ENCODE results near the gene TJAP1.

TJAP1 gene

DNA sequence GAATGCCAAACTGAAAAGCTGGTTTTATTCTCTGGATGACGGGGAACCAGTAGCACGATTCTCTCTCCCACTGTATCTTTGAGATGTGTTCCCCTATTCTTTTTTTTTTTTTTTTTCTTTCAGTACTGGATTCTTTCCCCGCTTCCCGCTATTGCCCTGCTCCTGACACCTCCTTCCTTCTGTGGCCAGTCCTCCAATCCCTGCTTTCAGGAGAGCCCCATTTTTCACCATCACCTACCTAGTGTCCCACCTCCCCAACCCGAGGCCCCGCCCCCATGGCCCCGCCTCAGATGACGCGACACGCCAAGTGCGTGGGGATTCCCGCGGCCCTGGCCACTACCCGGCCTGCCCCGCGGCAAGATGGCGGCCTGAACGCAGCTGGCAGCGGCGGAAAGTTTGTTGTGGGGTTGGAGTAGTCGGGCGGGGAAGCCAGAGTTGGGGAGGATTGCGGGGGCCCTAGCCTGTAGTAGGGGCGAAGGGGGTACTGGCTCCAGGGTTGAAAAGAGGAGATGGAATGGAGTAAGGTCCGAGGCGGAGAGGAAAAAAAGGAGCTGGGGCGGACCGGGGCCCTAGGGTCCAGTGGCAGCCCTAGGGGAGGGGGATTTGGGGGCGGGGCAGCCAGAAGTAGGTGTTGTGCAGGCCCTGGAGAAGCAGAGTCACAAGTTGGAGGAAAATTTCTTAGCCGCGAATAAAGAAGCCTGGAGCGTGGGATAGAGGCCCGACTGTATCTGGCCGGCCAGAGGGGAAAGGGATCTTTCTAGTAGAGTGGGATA, at the start of gene TJAP1:
Gene TJAP1 (plus strand): TSS at position 336 of the 773 bp plus-strand sequence. CDS start 21,432 bp downstream, outside the sequence.
- DNase-seq: peak; percentile 99

GRCh38 chr6:43428112-43428570, 49.2 kb upstream of the TJAP1 start:
- DNase-seq: no peak

DNA sequence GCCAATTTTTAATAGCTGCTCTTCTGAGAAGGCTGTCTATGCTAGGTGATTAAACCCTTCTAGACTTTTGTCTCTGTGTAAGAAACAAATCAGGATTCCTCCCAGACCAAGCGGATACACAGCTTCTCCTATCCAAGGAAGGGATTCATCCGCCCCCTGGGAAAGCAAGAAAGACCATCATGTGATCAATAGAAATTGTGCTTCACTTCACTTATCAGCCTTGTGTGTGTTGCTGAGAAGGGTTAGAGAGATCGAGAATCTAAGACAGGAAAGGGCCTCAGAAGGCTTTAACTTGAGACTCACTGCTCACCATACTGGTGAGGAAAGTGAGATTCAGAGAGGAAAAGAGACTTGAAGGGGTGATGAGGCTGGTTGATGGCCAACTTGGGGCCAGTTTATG, 48.5 kb upstream of the TJAP1 start:
- no peak for DNase-seq

DNA sequence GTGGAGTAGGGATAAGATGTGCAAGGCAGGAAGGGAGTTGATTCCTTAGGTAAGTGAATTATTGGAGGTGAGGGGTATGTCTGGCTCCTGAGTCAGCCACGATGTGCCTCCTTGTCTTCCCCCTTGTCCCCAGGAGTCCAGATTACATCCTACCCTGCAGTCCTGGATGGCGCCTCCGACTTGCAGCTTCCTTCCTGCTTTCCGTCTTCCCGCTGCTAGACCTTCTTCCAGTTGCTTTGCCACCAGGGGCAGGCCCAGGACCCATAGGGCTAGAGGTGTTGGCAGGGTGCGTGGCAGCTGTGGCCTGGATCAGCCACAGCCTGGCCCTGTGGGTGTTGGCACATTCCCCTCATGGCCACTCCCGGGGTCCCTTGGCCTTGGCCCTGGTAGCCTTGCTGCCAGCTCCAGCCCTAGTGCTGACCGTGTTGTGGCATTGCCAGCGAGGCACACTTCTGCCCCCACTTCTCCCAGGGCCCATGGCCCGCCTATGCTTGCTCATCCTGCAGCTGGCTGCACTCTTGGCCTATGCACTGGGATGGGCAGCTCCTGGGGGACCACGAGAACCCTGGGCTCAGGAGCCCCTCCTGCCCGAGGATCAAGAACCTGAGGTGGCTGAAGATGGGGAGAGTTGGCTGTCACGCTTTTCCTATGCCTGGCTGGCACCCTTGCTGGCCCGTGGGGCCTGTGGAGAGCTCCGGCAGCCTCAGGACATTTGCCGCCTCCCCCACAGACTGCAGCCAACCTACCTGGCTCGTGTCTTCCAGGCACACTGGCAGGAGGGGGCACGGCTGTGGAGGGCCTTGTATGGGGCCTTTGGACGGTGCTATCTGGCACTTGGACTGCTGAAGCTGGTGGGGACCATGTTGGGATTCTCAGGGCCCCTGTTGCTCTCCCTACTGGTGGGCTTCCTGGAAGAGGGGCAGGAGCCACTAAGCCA, 45.1 kb upstream of the TJAP1 start:
- no peak for DNase-seq

GRCh38 chr6:43433148-43433547, 44.2 kb upstream of the TJAP1 start:
- DNase-seq: no peak

DNA sequence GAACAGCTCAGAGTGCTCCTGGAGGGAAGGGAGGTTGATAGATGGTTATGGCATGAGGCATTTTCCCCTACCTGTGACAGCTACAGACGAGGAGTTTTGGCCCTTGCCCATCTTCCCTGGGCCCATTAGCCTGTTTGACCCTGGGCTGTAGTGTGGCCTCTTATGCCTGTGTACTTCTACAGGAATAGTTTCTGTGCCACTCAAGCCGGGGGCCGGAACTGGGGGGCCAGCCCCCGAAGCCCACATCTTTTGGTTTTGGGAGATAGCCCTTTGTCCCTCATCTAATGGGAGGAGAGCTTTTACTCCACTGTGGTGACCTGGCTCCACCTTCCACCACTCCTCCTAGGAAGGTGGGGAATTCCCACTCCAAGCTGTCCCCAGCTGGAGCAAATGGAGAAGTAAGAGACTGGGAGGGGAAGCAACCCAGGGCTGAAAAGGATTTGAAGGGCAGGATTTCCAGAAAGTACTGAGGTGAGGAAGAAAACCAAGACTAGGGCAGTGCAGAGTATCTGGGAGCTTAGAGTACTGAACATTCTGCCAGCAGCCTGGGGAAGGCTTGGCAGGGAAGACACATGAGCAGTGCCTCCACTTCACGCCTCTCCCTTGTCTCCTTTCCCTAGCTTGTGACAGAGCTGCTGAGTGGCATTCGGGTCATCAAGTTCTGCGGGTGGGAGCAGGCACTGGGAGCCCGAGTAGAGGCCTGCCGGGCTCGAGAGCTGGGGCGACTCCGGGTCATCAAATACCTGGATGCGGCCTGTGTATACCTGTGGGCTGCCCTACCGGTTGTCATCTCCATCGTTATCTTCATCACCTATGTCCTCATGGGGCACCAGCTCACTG, 43.1 kb upstream of the TJAP1 start:
- DNase-seq: no peak

DNA sequence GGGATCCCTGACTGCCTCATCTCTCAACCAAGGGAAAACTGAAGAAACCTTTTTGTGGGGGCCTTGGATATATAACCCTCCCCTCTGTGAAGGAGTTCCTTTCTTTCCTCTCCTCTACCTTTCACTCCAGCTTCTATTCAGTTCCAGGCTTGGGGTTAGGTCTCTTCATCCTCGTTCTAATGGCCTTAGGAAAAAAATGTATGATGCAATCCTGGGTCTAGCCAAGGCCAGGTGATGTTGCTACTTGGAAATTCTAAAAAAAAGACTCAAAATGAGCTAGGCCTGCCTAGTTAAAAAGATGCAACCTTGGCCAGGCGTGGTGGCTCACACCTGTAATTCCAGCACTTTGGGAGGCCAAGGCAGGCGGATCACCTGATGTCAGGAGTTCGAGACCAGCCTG, 42.4 kb upstream of the TJAP1 start:
- DNase-seq: no peak

GRCh38 chr6:43435682-43436437, 41.5 kb upstream of the TJAP1 start:
- DNase-seq: no peak

DNA sequence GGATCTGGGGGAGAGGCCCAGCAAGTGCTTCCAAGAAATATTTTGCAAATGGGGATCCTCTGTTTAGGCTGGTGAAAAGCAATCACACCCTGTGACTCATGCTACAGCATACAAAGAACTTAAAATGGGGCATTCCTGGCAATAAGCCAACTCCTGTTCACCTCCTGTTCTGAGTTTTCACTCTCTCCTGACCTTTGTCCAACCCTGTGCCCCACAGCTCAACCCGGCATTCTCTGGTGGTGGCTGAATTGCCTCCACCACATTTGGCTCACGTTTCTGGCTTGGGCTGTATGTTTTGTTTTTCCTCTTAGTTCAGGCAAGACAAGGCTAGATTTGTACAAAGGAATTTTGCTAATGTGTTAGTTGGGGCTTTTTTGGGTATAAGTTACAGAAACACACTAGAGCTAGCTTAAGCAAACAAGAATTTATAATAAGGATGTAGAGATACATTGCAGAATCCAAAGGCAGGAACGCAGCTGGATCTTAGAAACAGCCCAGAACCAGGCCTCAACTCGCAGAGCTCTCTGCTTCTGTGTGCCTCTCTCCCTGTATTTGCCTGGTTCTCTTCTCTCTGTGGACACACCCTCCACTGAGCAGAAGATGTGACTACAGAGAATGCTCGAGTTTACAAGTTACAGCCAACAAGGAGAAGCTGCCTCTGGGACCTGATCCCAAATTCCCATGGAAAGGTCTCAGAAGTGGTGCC, 40.6 kb upstream of the TJAP1 start:
- DNase-seq: no peak

GRCh38 chr6:43437700-43438099, 39.7 kb upstream of the TJAP1 start:
- DNase-seq: no peak

- DNase-seq: no peak
Measured at GRCh38 chr6:43442935-43443334, 34.4 kb upstream of the TJAP1 start.

- no peak for DNase-seq
Measured at GRCh38 chr6:43444036-43444435, 33.3 kb upstream of the TJAP1 start.

DNA sequence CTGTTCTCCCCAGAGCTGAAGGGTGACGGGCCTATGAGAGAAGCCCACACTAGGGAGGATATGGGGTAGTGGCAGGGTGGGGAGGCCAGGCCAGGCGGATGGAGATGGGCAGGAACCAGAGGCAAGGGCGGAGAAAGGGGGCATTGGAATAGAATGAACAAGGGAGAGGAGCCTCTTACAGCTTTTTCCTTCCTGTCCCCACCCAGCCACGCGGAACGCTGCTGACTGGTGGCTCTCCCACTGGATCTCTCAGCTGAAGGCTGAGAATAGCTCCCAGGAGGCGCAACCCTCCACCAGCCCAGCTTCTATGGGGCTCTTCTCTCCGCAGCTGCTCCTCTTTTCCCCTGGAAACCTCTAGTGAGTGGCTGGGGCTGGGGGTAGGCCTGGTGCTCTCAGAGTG, 32.8 kb upstream of the TJAP1 start:
- no peak for DNase-seq

GRCh38 chr6:43445576-43445975, 31.8 kb upstream of the TJAP1 start:
- no peak for DNase-seq

DNA sequence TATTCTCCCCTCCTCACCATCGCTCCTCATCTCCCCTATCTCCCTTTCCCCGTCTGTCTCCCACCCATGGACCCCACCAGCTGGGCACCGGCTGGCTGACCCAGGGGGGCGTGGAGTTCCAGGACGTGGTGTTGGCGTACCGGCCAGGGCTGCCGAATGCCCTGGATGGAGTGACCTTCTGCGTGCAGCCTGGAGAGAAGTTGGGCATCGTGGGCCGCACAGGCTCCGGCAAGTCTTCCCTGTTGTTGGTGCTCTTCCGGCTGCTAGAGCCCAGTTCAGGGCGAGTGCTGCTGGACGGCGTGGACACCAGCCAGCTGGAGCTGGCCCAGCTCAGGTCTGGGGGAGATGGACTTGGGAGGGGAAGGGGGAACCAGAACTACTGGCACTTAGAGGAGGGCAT, 29.8 kb upstream of the TJAP1 start:
- DNase-seq: no peak

- DNase-seq: no peak
Measured at GRCh38 chr6:43448916-43449315, 28.5 kb upstream of the TJAP1 start.

DNA sequence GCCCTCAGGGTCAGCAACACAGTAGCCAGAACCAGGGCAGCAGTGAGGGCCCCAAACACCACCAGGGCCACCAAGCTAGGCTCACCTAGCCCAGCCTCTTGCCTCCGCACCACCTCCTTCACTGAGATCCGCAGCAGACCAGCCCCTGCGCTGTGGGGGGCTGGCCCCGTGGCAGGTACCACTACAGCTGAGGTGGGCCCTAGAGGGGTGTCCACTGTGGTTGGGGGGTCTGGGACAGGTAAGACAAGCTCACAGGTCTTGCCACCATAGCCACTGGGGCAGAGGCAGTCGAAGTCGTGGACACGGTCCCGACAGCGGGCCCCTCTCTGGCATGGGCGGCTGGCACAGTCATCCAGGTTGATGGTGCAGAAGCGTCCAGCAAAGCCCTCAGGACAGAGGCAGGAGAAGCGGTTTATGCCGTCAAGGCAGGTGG, 26.7 kb upstream of the TJAP1 start:
- no peak for DNase-seq

DNA sequence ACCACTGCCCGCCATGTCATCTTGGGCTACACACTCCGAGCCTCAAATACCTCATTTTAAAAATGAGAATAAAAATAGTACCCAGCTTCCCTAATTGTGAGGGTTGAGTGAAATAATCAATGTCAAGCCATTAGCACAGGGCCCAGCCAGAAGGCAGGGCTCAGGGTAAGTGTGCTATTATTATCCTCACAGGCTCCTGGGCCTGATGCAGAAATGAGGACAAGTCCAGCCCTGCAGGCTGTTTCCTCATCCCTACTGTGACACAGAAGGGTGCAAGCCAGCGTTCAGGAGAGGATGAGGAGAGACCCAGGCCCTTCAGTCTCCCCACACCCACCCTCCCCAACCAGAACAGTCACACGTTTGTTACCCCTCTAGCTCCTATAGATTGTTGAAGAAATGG, 26.0 kb upstream of the TJAP1 start:
- no peak for DNase-seq

GRCh38 chr6:43451939-43452338, 25.4 kb upstream of the TJAP1 start:
- DNase-seq: no peak

DNA sequence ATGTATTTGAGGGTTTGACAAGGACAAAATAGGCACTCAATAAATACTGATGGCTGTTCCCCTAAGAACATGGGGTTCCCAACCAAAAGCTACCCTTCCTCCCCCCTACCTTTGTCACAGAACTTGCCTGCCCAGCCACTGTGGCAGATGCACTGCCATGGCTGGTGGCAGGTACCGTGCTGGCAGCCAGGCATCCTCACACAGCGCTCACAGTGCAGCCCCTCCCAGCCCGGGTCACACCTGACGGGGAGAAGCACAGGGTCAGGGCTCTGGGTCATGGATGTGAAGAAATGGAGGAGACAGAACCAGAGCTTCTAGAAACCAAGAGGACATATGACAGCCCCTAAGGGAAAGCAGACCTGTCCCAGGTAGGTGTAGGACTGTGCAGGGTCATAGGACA, 24.5 kb upstream of the TJAP1 start:
- DNase-seq: no peak

DNA sequence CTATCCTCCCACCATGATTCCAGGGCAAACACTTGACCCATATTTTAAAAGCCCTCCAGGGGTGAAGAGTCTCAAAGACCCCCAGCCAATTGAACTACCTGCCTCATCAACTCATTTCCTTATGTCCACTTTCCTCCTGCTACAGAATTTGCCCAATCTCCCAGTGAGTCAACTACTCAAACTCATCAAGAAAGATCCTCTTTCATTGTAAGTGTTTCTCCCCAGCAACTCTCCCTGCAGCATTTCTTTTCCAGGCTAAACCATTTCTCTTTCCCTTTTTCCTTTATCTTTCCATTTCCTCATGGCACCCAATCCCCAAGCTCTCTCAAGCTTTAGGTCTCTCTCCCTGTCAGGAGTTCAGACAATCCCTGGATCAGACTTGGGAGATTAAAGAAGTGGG, 23.5 kb upstream of the TJAP1 start:
- no peak for DNase-seq
